HK-2 (cell line): ENCODE measurements around the gene MAPK4.

Source experiments
- DNase-seq: peaks from one replicate; pipeline ENCODE4 v3.0.0-alpha.2; 2018; ENCODE audit not compliant: unreplicated experiment

MAPK4 gene

GRCh38 chr18:50653402-50654093 is 93.7 kb downstream of the MAPK4 start:
- no peak for DNase-seq

GRCh38 chr18:50654211-50654610 is 94.3 kb downstream of the MAPK4 start:
- DNase-seq, result no peak

- DNase-seq, result no peak
Measured at GRCh38 chr18:50654658-50655550, 95.0 kb downstream of the MAPK4 start.

DNA sequence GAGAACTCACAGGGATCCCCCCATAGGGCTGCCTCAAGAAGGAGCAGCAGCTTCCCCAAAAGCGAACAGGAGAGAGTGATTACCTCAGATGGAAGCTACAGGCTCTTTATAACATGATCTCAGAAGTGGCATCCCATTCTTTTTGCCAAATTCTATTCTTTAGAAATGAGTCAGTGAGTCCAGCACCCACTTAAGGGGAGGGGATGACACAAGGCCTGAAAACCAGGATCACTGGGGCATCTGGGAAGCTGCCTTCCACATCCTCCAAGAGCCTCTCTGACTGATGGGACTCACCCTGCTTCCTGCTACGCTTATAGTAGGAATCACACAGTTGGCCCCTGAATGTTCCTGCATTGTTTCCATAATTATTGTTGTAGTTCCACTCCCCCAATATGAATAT is 96.5 kb downstream of the MAPK4 start:
- DNase-seq, result no peak

- DNase-seq, result no peak
Measured at GRCh38 chr18:50656841-50657470, 97.1 kb downstream of the MAPK4 start.

- DNase-seq, result no peak
Measured at GRCh38 chr18:50658601-50659000, 98.7 kb downstream of the MAPK4 start.

GRCh38 chr18:50659091-50660003 is 99.5 kb downstream of the MAPK4 start:
- peak; percentile 16 for DNase-seq

DNA sequence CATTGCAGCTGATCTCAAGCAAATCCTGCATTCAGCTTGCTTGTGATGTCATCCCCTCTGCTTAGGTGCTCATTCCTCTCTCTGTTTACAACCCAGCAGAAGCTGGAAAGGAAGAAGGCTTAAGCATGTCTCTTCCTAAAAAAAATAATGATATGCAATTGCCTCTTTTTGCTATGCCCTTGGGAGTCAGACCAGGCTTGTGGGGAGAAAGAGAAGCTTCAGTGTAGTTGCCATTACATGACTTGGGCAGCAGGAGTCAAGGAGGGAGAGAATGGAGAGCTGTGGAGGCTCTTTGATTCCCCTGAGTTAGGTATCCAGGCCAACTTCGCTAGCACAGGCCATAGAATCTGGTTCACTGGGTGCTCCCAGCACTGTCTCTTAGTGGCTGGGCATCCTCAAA is 101.1 kb downstream of the MAPK4 start:
- DNase-seq, result no peak

- DNase-seq, result no peak
Measured at GRCh38 chr18:50662177-50662576, 102.3 kb downstream of the MAPK4 start.

DNA sequence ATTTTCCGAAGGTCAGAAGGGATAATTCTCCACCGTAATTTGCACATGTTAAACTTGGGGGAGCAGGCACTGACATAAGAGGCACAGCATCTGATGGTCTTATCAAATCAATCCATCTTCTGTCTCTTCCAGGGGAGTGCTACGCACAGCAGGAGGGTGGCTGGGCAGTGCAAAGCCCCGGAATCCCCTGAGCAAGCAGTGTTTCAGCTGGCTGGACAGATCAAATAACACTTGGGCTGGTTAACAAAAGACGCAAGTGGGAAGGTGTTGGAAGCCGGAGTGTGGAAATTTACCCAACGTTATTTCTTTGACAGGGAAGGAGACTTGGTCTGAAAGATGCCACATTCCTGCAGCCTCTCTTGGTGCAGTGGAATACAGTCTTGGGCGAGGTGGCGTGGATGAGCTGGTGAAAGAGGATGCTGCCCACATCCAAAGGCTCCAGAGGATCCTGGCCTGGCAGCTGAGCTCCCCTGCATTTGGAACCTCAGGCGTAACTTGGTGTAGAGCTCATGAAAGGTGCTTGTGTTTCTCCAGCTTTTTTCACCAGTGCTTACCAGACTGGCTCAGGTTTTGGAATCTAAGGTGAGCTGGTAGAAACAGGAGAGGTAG is 103.0 kb downstream of the MAPK4 start:
- no peak for DNase-seq

DNA sequence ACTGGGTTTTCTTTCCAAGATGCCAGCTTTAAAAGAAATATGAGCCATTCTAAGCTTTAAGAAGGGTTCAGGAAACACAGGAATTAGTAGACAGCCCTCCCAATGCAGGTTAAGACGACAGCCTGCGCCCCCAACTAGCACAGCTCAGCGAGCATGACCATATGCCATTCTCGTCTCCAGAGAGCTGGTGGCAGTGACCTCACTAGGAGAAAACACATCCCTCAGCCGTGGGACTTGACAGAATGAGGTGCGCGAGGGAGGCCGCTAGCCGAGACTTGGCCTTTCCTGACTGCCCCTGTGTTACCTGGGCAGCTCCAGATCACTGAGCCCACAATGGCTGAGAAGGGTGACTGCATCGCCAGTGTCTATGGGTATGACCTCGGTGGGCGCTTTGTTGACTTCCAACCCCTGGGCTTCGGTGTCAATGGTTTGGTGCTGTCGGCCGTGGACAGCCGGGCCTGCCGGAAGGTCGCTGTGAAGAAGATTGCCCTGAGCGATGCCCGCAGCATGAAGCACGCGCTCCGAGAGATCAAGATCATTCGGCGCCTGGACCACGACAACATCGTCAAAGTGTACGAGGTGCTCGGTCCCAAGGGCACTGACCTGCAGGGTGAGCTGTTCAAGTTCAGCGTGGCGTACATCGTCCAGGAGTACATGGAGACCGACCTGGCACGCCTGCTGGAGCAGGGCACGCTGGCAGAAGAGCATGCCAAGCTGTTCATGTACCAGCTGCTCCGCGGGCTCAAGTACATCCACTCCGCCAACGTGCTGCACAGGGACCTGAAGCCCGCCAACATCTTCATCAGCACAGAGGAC is 103.9 kb downstream of the MAPK4 start:
- DNase-seq, result no peak

GRCh38 chr18:50665015-50665414 is 105.1 kb downstream of the MAPK4 start:
- no peak for DNase-seq

GRCh38 chr18:50665519-50665918 is 105.6 kb downstream of the MAPK4 start:
- DNase-seq, result no peak

DNA sequence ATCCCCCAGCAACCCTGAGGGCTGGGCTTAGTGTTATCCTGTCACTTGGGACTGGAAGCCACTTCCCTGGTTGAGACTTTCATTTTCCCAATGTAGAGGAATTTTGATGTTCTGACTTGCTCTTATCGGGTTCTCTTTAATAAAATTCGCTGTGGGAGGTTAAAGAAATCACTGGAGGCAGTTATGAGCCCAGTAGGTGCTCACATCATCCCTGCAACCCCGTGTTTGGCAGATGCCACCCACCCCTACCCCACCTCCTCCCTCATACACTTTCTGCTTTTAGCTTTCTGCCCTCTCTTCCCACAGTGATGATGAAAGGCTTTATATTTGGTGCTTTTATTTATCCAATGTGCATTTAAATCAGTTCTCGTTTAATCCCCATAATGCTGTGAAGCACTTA is 106.6 kb downstream of the MAPK4 start:
- no peak for DNase-seq

DNA sequence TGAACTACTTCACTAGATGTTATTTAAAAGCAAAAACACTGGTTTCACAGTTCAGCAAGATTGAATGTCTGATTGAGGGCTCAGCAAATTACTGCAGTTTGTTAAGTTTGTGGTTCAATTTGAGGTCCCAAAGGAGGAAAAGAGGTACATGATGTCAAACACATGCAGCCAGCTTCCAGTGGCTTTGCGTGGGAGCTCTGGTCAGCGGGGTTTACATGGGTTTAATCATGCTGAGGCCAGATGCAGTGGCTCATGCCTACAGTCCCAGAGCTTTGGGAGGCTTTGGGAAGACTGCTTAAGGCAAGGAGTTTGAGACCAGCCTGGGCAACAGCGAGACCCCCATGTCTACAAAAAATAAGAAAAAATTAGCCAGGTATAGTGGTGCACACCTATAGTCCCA is 111.5 kb downstream of the MAPK4 start:
- no peak for DNase-seq

GRCh38 chr18:50674307-50674980 is 114.6 kb downstream of the MAPK4 start:
- no peak for DNase-seq

GRCh38 chr18:50675043-50675442 is 115.2 kb downstream of the MAPK4 start:
- DNase-seq, result no peak

DNA sequence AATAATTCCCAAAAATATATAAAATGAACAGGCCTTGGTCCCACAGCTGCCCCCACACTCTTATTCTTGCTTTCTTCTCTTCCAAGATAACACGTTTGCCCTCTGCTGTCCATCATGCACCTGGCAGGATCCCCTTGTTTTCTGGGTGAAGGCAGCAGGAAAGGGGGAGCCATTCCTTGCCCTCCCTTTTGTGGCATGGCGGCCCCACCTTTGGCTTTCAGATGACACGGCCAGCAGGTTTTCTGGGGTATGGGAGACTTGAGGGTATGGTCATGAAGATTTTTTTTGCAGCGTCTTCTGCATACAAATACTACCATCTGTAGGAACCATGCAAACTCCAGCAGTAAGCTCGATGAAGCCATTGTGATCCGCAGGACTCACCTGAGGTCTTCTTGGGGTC is 118.8 kb downstream of the MAPK4 start:
- DNase-seq, result no peak

GRCh38 chr18:50679056-50679455 is 119.2 kb downstream of the MAPK4 start:
- DNase-seq, result no peak

DNA sequence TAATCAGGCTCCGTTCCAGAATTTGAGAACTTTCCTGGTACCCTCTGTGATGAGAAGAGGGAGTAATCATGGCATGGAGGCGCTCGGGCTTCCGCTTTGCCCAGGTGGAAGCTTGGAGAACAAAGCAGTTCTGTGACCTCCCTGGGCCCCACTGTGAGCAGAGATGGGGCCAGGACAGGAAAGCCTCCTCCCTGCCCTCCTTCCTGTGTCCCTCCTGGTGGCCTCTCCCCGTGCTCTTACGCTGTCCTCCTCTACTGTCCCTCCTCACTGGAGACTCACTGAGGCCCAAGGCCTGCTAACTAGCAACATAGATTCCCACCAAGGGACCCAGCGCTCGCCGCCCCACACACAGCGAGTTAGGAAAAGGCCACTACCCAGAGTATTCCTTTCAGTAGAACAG is 119.8 kb downstream of the MAPK4 start:
- no peak for DNase-seq
